ENCODE results near the gene ITM2C. TPM values are rescaled to one million over a fixed set of nuclear protein-coding genes. Genes with fewer than 3 reads are reported as not detected.

ITM2C gene
- total and polyA plus RNA-seq, 2 of the 8 experiments (the other 6 are each of a cell fraction or from before 2014, with no cell fraction given), result 362 to 742 TPM

- Histone ChIP-seq H3K27ac (ENCODE audit: low read depth, low read length) (no peak overlapping the region), H3K23ac (ENCODE audit: insufficient read length) (no peak overlapping the region), H2BK5ac (ENCODE audit: low read depth, low read length) (no peak overlapping the region), H4K8ac (ENCODE audit: extremely low read depth, insufficient read depth, low read length) (peak overlapping the region; percentile 8; the same call in 1 of the 2 replicates), H3K36me3 (ENCODE audit: control insufficient read depth in 2 of 4, insufficient read depth in 4 of 4, low read length in 3 of 4) (no peaks in the 10 kb centered on the region), H3K4me1 (replicated peaks in 1 of 4; ENCODE audit: control insufficient read depth in 3 of 4, insufficient read depth in 4 of 4, low read length in 3 of 4) (peaks cover 0 to 12% (median 4%) of the 10 kb centered on the region in 4 experiments; a peak in 3 of 7 replicates), H2BK120ac (replicated peaks; ENCODE audit: low read depth, low read length) (no peak overlapping the region), H2BK15ac (ENCODE audit: low read length) (no peak overlapping the region), H4K20me1 (replicated peaks in 1 of 2; ENCODE audit: control insufficient read depth in 1 of 2, insufficient read depth in 2 of 2, low read length in 2 of 2) (no peaks in the 10 kb centered on the region), H3K79me1 (ENCODE audit: low read depth, low read length) (no peaks in the 10 kb centered on the region), H3K56ac (replicated peaks; ENCODE audit: insufficient read length, low read depth, low read length) (no peak overlapping the region), H3K9me3 (ENCODE audit: insufficient read depth in 2 of 2, low read depth in 1 of 2, low read length in 1 of 2) (no peaks in the 10 kb centered on the region), H3K4me2 (ENCODE audit: insufficient read depth in 1 of 2, low read depth in 2 of 2, low read length in 2 of 2) (no peak overlapping the region), H3K9ac (replicated peaks in 1 of 4; ENCODE audit: extremely low read depth in 1 of 4, low read depth in 3 of 4, low read length in 3 of 4) (no peak overlapping the region), H3K4ac (replicated peaks; ENCODE audit: insufficient read length, low read depth, low read length) (no peak overlapping the region), H2BK12ac (ENCODE audit: low read depth, low read length) (no peak overlapping the region), H3K27me3 (replicated peaks in 1 of 4; ENCODE audit: control insufficient read depth in 3 of 4, extremely low read depth in 1 of 4, insufficient read depth in 3 of 4, low read length in 3 of 4) (0 out of 7 replicates have a peak, but pooled peaks cover 0 to under 1% (median 0%) of the 10 kb centered on the region in 4 experiments), H3K4me3 (ENCODE audit: extremely low read depth in 1 of 4, insufficient read depth in 2 of 4, low read depth in 3 of 4, low read length in 4 of 4) (no peak overlapping the region), H3K79me2 (ENCODE audit: control insufficient read depth in 1 of 2, insufficient read depth in 2 of 2, low read length in 2 of 2) (no peaks in the 10 kb centered on the region), H3K18ac (ENCODE audit: extremely low read depth, low read length) (no peak overlapping the region), H2BK20ac (ENCODE audit: low read length) (no peak overlapping the region), H2AK5ac (ENCODE audit: low read depth, low read length) (no peak overlapping the region), H3K14ac (ENCODE audit: insufficient read length) (no peak overlapping the region), H2AFZ (ENCODE audit: low read length) (no peak overlapping the region), H4K5ac (ENCODE audit: insufficient read length, low read depth, low read length) (no peak overlapping the region), H4K91ac (replicated peaks; ENCODE audit: insufficient read length, low read length) (no peak overlapping the region), H3K23me2 (ENCODE audit: low read depth, low read length) (no peaks in the 10 kb centered on the region)
- POLR2A ChIA-PET (ENCODE audit: partially characterized antibody), result interaction anchor here (1.0 to 5.2 kb wide), 3 partner anchors 11 to 26 kb away, joined by 3 to 32 read pairs (median 4); no protein-coding TSS in a partner anchor
- CTCF ChIA-PET (ENCODE audit: partially characterized antibody), result interaction anchor here (0.6 to 21.7 kb wide), 10 partner anchors 12 to 157 kb away, joined by 3 to 332 read pairs (median 8); partner anchors contain the start of gene GPR55
- WGBS, 2 experiments (ENCODE audit: extremely low coverage in 1 of 2, insufficient coverage in 1 of 2, insufficient read length in 1 of 2, insufficient replicate concordance in 2 of 2, low coverage in 1 of 2, low lambda C conversion rate in 2 of 2, missing lambda C conversion rate in 1 of 2), result 91% methylated on average over 6 of the region's 6 CpGs; no CpG with 5 or more reads in 1 of the 2 experiments
- FAIRE-seq (no peak), DNase-seq (ENCODE audit: low read depth in 1 of 2, low spot score in 2 of 2) (no peak)
- TF ChIP-seq KDM5A (IDR thresholded peaks at IDR 0.05; ENCODE audit: low read length), result no peak
- no peak for TF ChIP-seq CTBP2 (IDR thresholded peaks at IDR 0.05; ENCODE audit: borderline replicate concordance, insufficient read depth, insufficient read length, low read length)
- TF ChIP-seq SP4 (IDR thresholded peaks at IDR 0.05; ENCODE audit: low read length), result no peak
- TF ChIP-seq SIN3A (conservative IDR thresholded peaks at IDR 0.05 in 1 of 2, IDR thresholded peaks at IDR 0.05 in 1 of 2; ENCODE audit: low read depth in 1 of 2, low read length in 2 of 2), result no peak
- no peak for TF ChIP-seq ZNF274 (IDR thresholded peaks at IDR 0.05; ENCODE audit: borderline replicate concordance, extremely low read depth, low read length)
- no peak for TF ChIP-seq CEBPB (IDR thresholded peaks at IDR 0.05; ENCODE audit: low read depth, low read length)
- TF ChIP-seq RBBP5 (IDR thresholded peaks at IDR 0.05; ENCODE audit: borderline replicate concordance, low read depth, low read length), result no peak
- TF ChIP-seq PHF8 (conservative IDR thresholded peaks at IDR 0.05; ENCODE audit: low read depth, low read length), result no peak
- no peak for TF ChIP-seq RNF2 (IDR thresholded peaks at IDR 0.05; ENCODE audit: borderline replicate concordance, low read depth, low read length, missing control alignments, poor library complexity, severe bottlenecking)
- no peak for TF ChIP-seq SRF (IDR thresholded peaks at IDR 0.05; ENCODE audit: low read depth, low read length)
- TF ChIP-seq JUND (IDR thresholded peaks at IDR 0.05; ENCODE audit: low read length), result no peak
These were observed 31.0 kb downstream of the ITM2C start for GRCh38 chr2:230895536-230896345.
